Measurements from ENCODE around the gene TFF2.

TFF2 gene

DNA sequence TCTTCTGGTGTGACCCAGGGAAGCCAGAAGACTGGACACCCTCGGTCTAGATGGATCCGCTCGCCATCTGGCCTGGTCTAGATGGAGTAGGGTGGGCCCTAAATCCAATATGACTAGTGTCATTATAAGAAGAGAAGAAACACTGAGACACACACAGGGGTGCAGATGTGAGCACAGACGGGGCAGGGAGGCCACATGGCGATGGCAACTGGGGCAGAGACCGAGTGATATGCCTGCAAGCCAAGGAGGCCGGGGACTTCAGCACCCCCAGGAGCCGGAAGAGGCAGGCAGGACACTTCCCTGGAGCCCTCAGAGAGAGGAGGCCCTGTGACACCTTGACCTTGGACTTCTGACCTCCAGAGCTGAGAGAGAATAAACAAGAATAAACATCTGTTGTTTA lies 30.0 kb downstream of the TFF2 start:
- DNase-seq (ENCODE audit: low spot score) = no peak

DNA sequence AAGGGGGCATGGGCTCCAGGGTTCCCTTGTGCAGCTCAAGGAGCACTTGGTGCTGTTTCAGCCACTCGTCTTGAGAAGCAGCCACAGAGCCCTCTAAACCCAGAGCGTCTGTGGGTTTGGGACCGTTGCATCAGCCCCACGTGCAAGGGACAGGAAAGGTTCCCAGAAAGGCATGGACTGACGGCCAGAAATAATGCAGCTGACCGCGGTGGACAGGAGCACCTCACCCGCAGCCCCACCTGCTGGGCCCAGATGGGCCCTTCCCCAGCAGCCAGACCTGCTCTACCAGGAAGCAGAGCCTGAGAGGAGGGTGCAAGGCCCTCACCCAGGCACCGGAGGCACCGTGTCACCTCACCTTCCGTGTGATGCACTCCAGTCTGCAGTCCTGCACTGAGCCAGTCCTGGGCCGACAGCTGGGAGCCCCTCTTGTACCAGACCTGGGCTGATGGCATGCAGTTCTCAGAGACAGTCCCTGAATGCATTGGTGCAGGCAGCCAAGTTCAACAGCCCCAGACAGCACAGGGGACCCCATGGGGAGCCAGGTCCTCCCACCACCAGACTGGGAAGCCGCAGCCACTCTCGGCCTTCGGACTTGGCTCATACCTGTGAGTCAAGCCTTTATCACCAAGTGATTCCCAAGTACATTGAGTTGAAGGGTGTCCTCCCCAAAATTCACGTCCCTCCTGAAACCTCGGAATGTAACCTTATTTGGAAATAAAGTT lies 30.8 kb downstream of the TFF2 start:
- DNase-seq (ENCODE audit: low spot score) = no peak

GRCh38 chr21:42319376-42319775 lies 31.4 kb downstream of the TFF2 start:
- DNase-seq (ENCODE audit: low spot score) = no peak

- DNase-seq (ENCODE audit: low spot score) = no peak
Observed at GRCh38 chr21:42317826-42318746, 32.7 kb downstream of the TFF2 start.

DNA sequence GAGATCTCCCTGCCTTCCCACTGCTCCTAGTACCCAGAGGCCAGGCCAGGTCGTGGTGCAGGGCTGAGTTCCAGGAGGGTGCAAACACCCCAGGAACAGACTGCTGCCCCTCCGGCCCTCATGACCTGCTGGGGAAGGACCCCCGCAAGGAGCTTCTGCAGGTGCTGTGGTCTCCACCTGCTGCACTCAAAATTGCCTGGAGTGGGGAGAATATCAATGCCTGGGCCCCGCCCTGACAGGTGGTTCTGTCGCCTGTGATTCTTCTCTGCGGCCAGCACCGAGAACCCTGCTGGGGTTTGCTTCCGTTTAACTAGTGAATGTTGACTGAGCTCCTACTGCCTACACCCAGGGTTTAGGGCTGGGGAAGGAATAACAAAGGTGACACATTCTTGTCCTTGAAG lies 33.5 kb downstream of the TFF2 start:
- no peak for DNase-seq (ENCODE audit: low spot score)

GRCh38 chr21:42316891-42317290 lies 33.9 kb downstream of the TFF2 start:
- no peak for DNase-seq (ENCODE audit: low spot score)

- no peak for DNase-seq (ENCODE audit: low spot score)
Observed at GRCh38 chr21:42315296-42315891, 35.4 kb downstream of the TFF2 start, which contains the start of gene TFF3. Gene TFF3 (minus strand): TSS chr21:42315409. CDS start chr21:42315374, 35 bp downstream.

DNA sequence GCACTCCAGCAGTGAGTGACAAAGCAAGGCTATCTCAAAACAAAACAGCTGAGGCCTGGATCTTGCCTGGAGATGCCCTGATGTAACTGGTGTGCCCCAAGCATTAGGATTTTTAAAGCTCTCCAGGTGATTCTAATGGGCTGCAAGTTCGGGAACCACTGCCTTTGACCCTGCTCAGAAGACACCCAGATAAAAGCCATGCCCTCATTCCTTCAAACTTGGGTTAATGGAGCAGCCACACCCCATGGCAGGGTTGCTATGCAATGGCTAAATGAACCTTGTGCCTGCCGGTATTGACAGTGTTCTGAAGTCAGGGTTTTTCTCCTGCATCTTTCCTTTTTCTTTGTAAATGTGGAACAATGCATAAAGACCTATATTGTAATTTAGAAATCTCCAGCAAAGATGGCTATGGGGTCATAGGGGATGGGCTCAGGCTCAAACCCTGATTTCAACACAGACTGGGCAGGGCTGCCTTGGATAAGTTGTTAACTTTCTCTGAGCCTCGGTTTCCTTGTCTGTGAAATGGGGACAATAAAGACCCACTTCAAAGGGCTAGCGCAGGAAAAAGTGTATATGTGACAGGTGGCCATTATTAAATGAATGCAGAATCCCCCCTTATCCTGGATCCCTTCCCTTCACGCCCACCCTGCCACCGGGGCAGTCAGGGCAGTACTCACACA lies 36.0 kb downstream of the TFF2 start:
- no peak for DNase-seq (ENCODE audit: low spot score)

GRCh38 chr21:42313501-42313969 lies 37.3 kb downstream of the TFF2 start:
- DNase-seq (ENCODE audit: low spot score) = no peak

GRCh38 chr21:42312626-42313104 lies 38.1 kb downstream of the TFF2 start:
- no peak for DNase-seq (ENCODE audit: low spot score)

DNA sequence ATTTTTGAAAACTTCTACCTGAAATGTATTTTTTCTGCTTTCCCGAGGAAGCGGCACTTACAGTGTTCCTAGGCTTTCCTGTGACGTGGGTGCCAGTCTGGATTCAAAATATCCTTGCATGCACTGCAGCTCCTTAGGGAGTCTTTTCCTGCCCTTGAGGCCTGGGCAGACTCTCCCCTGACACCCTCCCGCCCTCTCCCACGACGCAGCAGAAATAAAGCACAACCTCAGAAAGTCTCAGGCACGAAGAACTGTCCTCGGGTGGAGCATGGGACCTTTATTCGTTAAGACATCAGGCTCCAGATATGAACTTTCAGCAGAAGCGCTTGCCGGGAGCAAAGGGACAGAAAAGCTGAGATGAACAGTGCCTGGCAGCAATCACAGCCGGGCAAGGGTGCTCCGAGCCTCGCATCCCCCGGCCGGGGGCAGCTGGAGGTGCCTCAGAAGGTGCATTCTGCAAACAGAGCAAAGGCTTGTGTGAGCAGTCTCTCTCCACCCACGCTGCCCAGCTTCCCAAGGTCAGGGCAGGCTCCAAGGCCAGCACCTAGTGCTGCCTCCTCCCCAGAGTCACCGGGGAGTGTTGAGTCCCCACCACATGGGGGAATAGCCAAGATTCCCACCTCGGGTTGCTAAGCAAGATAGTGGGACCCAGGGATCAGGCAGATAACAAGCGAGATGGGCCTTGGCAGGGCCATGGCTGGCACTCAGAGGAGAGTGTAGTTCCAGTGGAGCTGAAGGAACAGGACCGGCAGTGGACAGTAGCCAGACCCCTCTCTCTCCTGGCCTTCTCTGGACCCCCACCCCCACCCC lies 38.8 kb downstream of the TFF2 start:
- no peak for DNase-seq (ENCODE audit: low spot score)

GRCh38 chr21:42311160-42311559 lies 39.6 kb downstream of the TFF2 start:
- no peak for DNase-seq (ENCODE audit: low spot score)

DNA sequence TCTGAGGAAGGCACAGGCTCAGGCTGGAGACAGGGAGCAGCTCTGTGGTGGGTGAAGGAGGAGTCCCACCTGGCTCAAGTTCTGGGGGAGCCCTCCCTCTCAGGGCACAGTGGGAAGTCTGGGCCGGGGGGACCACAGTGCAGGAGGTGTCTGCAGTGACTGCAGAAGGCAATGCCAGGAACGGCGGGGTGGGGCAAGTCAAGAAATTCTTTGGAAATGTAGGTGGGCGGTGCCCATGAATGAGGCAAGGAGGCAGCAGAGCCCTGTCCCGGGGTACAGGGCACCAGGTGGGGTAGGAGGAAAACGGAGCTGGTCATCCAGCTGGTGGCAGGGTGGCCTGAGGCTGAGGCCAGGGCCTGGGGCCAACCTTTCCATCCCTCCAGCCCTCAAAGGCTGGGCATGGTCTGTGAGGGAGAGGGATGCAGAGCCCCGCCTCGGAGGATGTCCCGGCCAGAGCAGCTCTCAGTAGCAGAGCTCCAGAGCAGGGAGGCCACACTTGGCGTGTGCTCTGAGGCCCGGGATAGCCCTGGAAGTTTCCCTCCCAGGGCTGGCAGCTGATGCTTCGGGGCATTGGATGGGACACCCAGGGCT lies 40.3 kb downstream of the TFF2 start:
- DNase-seq (ENCODE audit: low spot score) = no peak

- peak; percentile 60 for DNase-seq (ENCODE audit: low spot score)
Observed at GRCh38 chr21:42309753-42310213, 41.0 kb downstream of the TFF2 start.

- DNase-seq (ENCODE audit: low spot score) = no peak
Observed at GRCh38 chr21:42308914-42309752, 41.7 kb downstream of the TFF2 start.

DNA sequence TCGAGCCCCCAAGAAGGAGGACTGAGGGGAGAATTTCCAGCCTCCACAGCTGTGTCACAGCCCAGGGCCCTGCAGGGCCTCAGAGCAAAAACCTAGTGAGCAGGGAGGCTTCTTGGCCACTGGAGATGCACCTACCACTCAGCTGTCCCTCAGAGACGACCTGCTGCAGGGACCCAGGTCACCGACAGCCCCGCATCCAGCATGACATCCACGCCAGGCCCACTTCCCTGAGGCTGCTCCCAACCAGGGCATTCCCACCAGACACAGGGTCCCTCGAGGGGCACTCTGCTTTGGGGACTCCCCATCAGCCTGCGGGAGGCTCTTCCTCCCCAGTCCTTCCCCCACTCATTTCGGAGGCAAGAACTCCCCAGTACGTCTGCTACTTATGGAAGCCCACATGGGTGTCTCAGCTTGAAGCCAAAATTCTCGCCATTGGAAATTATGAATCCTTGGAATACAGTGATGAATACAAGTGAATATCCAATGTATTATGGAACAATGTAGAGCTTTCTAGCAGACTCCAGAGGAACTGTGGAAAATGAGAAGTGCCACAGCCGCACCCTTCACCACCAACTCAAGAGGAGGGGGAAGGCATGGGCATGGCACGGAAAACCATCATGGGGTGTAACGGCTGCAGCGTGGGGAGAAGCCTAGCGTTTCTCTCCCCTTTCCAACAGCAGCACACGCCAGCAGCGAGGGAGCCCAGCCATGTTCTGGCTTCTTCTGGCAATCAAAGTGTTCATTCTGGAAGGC lies 42.5 kb downstream of the TFF2 start:
- no peak for DNase-seq (ENCODE audit: low spot score)

DNA sequence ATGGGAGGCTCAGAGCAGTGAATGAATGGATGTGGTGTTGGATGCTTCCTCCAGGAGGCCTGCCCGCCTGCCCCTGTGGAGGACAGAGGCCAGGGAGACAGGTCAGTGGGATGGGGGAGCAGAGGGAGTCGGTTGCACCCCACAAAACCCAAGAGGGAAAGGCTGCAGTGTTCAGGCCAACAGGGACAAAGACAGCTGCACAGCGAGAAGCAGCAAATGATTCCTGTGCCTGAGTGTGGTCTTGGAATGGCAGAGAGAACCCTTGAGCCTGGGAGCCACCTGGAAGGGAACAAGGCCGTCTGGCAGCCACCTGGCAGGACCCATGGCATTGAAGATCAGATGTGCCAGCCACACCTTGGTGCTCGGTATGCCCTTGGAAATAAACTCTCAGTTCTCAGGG lies 43.7 kb downstream of the TFF2 start:
- DNase-seq (ENCODE audit: low spot score) = no peak

GRCh38 chr21:42306366-42307035 lies 44.3 kb downstream of the TFF2 start:
- no peak for DNase-seq (ENCODE audit: low spot score)

Data from Ammon's horn (tissue), 1 donor.